Measurements from ENCODE around the gene IL6ST. TPM values are rescaled to one million over a fixed set of nuclear protein-coding genes. Genes with fewer than 3 reads are reported as not detected.

Gene IL6ST
- total RNA-seq, 3 donors from 2014 or later, result 78.0 to 209 (median 126) TPM

GRCh38 chr5:55899344-55899743 is 95.4 kb downstream of the IL6ST start:
- ATAC-seq (no peak), DNase-seq (no peak)
- no peaks in the 10 kb centered on the region for H3K9me3 ChIP-seq
- TF ChIP-seq CTCF (IDR thresholded peaks at IDR 0.05), result no peak
- H3K4me1 ChIP-seq (ENCODE audit: low read depth), result no peaks in the 10 kb centered on the region
- H3K36me3 ChIP-seq (ENCODE audit: low read depth), result no peaks in the 10 kb centered on the region
- no peak overlapping the region for H3K4me3 ChIP-seq
- intact Hi-C loops (cut with DNase I, micrococcal nuclease), result no loop called here

- no peak for DNase-seq
- no peak for TF ChIP-seq CTCF (IDR thresholded peaks at IDR 0.05)
- H3K4me3 ChIP-seq, result no peak overlapping the region
- H3K9me3 ChIP-seq, result no peaks in the 10 kb centered on the region
- H3K36me3 ChIP-seq (ENCODE audit: low read depth), result no peaks in the 10 kb centered on the region
- no peaks in the 10 kb centered on the region for H3K4me1 ChIP-seq (ENCODE audit: low read depth)
- intact Hi-C loops (cut with DNase I, micrococcal nuclease), result no loop called here
- no peak for ATAC-seq
Measured at GRCh38 chr5:55897905-55898304, 96.9 kb downstream of the IL6ST start.

- Histone ChIP-seq H3K4me3 (no peak overlapping the region), H3K9me3 (no peaks in the 10 kb centered on the region), H3K36me3 (ENCODE audit: low read depth) (no peaks in the 10 kb centered on the region), H3K4me1 (ENCODE audit: low read depth) (no peaks in the 10 kb centered on the region)
- DNase-seq (no peak), ATAC-seq (no peak)
- TF ChIP-seq CTCF (IDR thresholded peaks at IDR 0.05), result no peak
- intact Hi-C loops (cut with DNase I, micrococcal nuclease), result no loop called here
Measured at GRCh38 chr5:55897206-55897894, 97.4 kb downstream of the IL6ST start.

- ATAC-seq (no peak), DNase-seq (no peak)
- H3K36me3 ChIP-seq (ENCODE audit: low read depth), result no peaks in the 10 kb centered on the region
- TF ChIP-seq CTCF (IDR thresholded peaks at IDR 0.05), result no peak
- no peak overlapping the region for H3K4me3 ChIP-seq
- no peaks in the 10 kb centered on the region for H3K9me3 ChIP-seq
- intact Hi-C loops (cut with DNase I, micrococcal nuclease), result no loop called here
- no peaks in the 10 kb centered on the region for H3K4me1 ChIP-seq (ENCODE audit: low read depth)
Measured at GRCh38 chr5:55896663-55897062, 98.1 kb downstream of the IL6ST start.

DNA sequence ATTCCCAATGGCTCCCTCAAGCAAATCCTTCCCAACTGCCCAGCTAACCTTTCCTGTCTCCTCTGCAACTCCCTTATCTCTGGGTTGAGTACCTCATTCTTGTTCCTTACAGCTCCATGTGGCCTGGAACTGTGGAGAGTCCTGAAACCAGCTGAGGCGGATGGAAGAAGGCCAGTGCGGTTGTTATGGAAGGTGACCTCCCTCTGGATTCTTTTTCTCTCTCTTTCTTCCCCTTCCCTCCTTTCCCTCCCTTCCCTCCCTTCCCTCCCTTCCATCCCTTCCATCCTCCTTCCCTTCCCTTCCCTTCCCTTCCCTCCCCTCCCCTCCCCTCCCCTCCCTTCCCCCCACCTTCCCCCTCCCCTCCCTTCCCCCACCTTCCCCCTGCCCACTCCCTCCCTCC is 98.5 kb downstream of the IL6ST start:
- no peak overlapping the region for H3K4me3 ChIP-seq
- no peaks in the 10 kb centered on the region for H3K36me3 ChIP-seq (ENCODE audit: low read depth)
- DNase-seq (no peak), ATAC-seq (no peak)
- H3K9me3 ChIP-seq, result no peaks in the 10 kb centered on the region
- no peaks in the 10 kb centered on the region for H3K4me1 ChIP-seq (ENCODE audit: low read depth)
- TF ChIP-seq CTCF (IDR thresholded peaks at IDR 0.05), result no peak
- intact Hi-C loops (cut with DNase I, micrococcal nuclease), result no loop called here

DNA sequence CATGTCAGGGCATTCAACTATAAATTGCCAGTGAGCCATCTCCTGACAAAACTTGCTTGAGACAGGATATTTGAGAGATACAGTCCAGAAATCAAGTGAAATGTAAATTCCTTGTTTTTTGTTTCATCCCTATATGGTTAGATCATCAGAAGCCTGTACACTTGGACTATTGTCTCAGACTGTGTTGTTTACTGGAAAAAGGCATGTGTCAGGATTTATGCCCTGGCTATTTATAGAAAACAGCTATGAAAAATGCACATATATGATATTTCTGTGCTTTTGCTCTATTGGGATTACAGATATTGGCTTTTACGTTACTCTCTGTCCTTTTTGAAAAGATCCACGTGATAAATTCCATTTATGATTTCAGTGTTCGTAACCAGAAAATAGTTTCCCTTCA is 99.4 kb downstream of the IL6ST start:
- DNase-seq, result no peak
- no peak for ATAC-seq
- H3K36me3 ChIP-seq (ENCODE audit: low read depth), result no peaks in the 10 kb centered on the region
- intact Hi-C loops (cut with DNase I, micrococcal nuclease), result no loop called here
- TF ChIP-seq CTCF (IDR thresholded peaks at IDR 0.05), result no peak
- no peak overlapping the region for H3K4me3 ChIP-seq
- no peaks in the 10 kb centered on the region for H3K9me3 ChIP-seq
- no peaks in the 10 kb centered on the region for H3K4me1 ChIP-seq (ENCODE audit: low read depth)

Data from mucosa of descending colon (tissue), 3 donors.